Thyroid gland (tissue), 4 donors: ENCODE results near the gene RALB. TPM values are rescaled to one million over a fixed set of nuclear protein-coding genes. Genes with fewer than 3 reads are reported as not detected.
A peak's percentile ranks its signal among the peaks of the same experiment; 100 is the strongest.
"Not testable (repeated sequence)": the region's sequence is repeated elsewhere in the genome, so short reads cannot be mapped to it uniquely, and the experiment has no call there.

ENCODE experiments used
- DNase-seq, 2 donors: peaks; one replicate each; pipeline ENCODE4 v3.0.0-alpha.2; 2019
- H3K27ac ChIP-seq, 3 donors: fragments of 200-600 bp; sonication (generic); 1 replicate in 2 of 3; 2 replicates in 1 of 3; pipeline ENCODE4 v1.5.1; 2016 to 2019; ENCODE audit warnings: mild to moderate bottlenecking in 1 of 3, moderate library complexity in 1 of 3
- H3K27me3 ChIP-seq: fragments of 200-600 bp; sonication (generic); one replicate; pipeline ENCODE4 v1.5.1; 2019
- H3K36me3 ChIP-seq, 2 donors: fragments of 200-600 bp; sonication (generic); one replicate each; pipeline ENCODE4 v1.5.1; 2016 to 2019
- H3K4me1 ChIP-seq, 2 donors: fragments of 200-600 bp; sonication (generic); one replicate each; pipeline ENCODE4 v1.5.1; 2017 to 2019
- H3K4me3 ChIP-seq, 3 donors: fragments of 200-600 bp; sonication (generic); replicated peaks in 1 of 3; 1 replicate in 2 of 3; 2 replicates in 1 of 3; pipeline ENCODE4 v1.5.1; 2016; ENCODE audit warnings: mild to moderate bottlenecking in 1 of 3
- H3K9me3 ChIP-seq: fragments of 200-600 bp; sonication (generic); one replicate; pipeline ENCODE4 v1.5.1; 2017
- CTCF ChIP-seq, 6 experiments: fragments of 200-600 bp in 3 of 6; fragments of 450-650 bp in 3 of 6; sonication (generic) in 3 of 6; IDR thresholded peaks; one replicate each; pipeline ENCODE4 v1.5.1; 2016 to 2019; ENCODE audit warnings: antibody characterized with exemption in 6 of 6, mild to moderate bottlenecking in 2 of 6, inconsistent platforms in 1 of 6, moderate library complexity in 1 of 6
- POLR2A ChIP-seq, 2 donors: fragments of 450-650 bp; IDR thresholded peaks; one replicate each; pipeline ENCODE4 v1.6.1; 2017; ENCODE audit warnings: antibody characterized with exemption in 2 of 2, mild to moderate bottlenecking in 2 of 2, moderate library complexity in 1 of 2
- WGBS, 2 donors: methylation state at CpG; one replicate each; pipeline ENCODE4 v1.1.5; 2017; 5-methylcytosine and 5-hydroxymethylcytosine counted together
- intact Hi-C: fragments of 100-400 bp; cut with DNase I; formaldehyde crosslinking; loops from one replicate; pipeline ENCODE4 v1.15.1; 2023
- total RNA-seq, 4 donors: library from RNA; depleted of rRNA; stranded (reverse); fragments of >200 nt; gene quantifications; one replicate each; pipeline ENCODE4 v1.2.3, GENCODE V29; 2016

The RALB gene
- total RNA-seq, 4 donors from 2014 or later, result 39.7 to 64.2 (median 45.4) TPM

GRCh38 chr2:120257522-120257921 is 4.9 kb downstream of the RALB start:
- no peak overlapping the region for H3K4me3 ChIP-seq
- no peaks in the 10 kb centered on the region for H3K36me3 ChIP-seq
- WGBS, 2 donors, result 50 to 66% methylated on average over 1 of the region's 1 CpG
- H3K27ac ChIP-seq, result no peak overlapping the region
- TF ChIP-seq POLR2A (IDR thresholded peaks at IDR 0.05), result no peak
- TF ChIP-seq CTCF (IDR thresholded peaks at IDR 0.05), result no peak
- intact Hi-C loops, result no loop called here
- no peaks in the 10 kb centered on the region for H3K9me3 ChIP-seq
- peak in 1 of 2 donors; percentile 14 for DNase-seq
- no peaks in the 10 kb centered on the region for H3K27me3 ChIP-seq
- peaks cover 7 to 44% of the 10 kb centered on the region in 2 donors for H3K4me1 ChIP-seq

GRCh38 chr2:120258196-120258595 is 5.5 kb downstream of the RALB start:
- H3K27ac ChIP-seq, result no peak overlapping the region
- no peak for DNase-seq
- intact Hi-C loops, result no loop called here
- no peaks in the 10 kb centered on the region for H3K27me3 ChIP-seq
- TF ChIP-seq CTCF (IDR thresholded peaks at IDR 0.05) (no peak), POLR2A (IDR thresholded peaks at IDR 0.05) (no peak)
- 71 to 82% methylated on average over 9 of the region's 9 CpGs for WGBS, 2 donors
- H3K9me3 ChIP-seq, result no peaks in the 10 kb centered on the region
- H3K4me1 ChIP-seq, result peaks cover 7 to 46% of the 10 kb centered on the region in 2 donors
- no peaks in the 10 kb centered on the region for H3K36me3 ChIP-seq
- H3K4me3 ChIP-seq, result no peak overlapping the region

- intact Hi-C loops, H3K27ac ChIP-seq: not testable (repeated sequence)
- H3K4me1 ChIP-seq, result peaks cover 0 to 35% of the 10 kb centered on the region in 2 donors
These were observed 7.3 kb downstream of the RALB start for GRCh38 chr2:120259939-120260338.

GRCh38 chr2:120260736-120261135 is 8.1 kb downstream of the RALB start:
- TF ChIP-seq CTCF (IDR thresholded peaks at IDR 0.05) (no peak), POLR2A (IDR thresholded peaks at IDR 0.05) (no peak)
- Histone ChIP-seq H3K36me3 (no peaks in the 10 kb centered on the region), H3K27me3 (no peaks in the 10 kb centered on the region), H3K4me1 (peaks cover 0 to 35% of the 10 kb centered on the region in 2 donors), H3K9me3 (no peaks in the 10 kb centered on the region), H3K4me3 (no peak overlapping the region), H3K27ac (no peak overlapping the region)
- DNase-seq, result no peak
- intact Hi-C loops, result no loop called here
- 73 to 92% methylated on average over 5 of the region's 5 CpGs for WGBS, 2 donors

More at GRCh38 chr2:120259939-120260338, 7.3 kb downstream of the RALB start:
- 97 to 100% methylated on average over 3 to 9 of the region's 15 CpGs for WGBS, 2 donors
- H3K27me3 ChIP-seq, H3K9me3 ChIP-seq, H3K4me3 ChIP-seq, DNase-seq, H3K36me3 ChIP-seq: not testable (repeated sequence)

GRCh38 chr2:120261387-120262006 is 8.8 kb downstream of the RALB start:
- intact Hi-C loops, result no loop called here
- TF ChIP-seq CTCF (IDR thresholded peaks at IDR 0.05), result no peak
- TF ChIP-seq POLR2A (IDR thresholded peaks at IDR 0.05), result no peak
- Histone ChIP-seq H3K27me3 (no peaks in the 10 kb centered on the region), H3K9me3 (no peaks in the 10 kb centered on the region), H3K36me3 (no peaks in the 10 kb centered on the region), H3K27ac (no peak overlapping the region), H3K4me3 (no peak overlapping the region), H3K4me1 (peaks cover 0 to 35% of the 10 kb centered on the region in 2 donors)
- no peak for DNase-seq
- WGBS, 2 donors, result 69 to 70% methylated on average over 6 of the region's 6 CpGs
